D721Med (cell line): ENCODE measurements around the gene CPN2.

Experiments used
- DNase-seq: peaks from one replicate; pipeline ENCODE4 v3.0.0; 2011; ENCODE audit warnings: low spot score; ENCODE audit not compliant: insufficient read length
- FAIRE-seq: peaks from 2 replicates; lab custom pipeline; 2011; peaks lifted over from hg19 to GRCh38; lab: Jason Lieb, UNC
- CTCF ChIP-seq: IDR thresholded peaks from 2 replicates; pipeline ENCODE4 v1.5.1; 2012; ENCODE audit warnings: mild to moderate bottlenecking, control low read depth; ENCODE audit not compliant: insufficient read depth; ENCODE audit errors: missing control alignments

Gene CPN2

GRCh38 chr3:194330160-194330559 lies 21.0 kb downstream of the CPN2 start:
- DNase-seq (no peak), FAIRE-seq (no peak)

GRCh38 chr3:194329583-194329965 lies 21.6 kb downstream of the CPN2 start:
- DNase-seq, result no peak
- FAIRE-seq, result no peak
- TF ChIP-seq CTCF, result no peak

More at GRCh38 chr3:194330160-194330559, 21.0 kb downstream of the CPN2 start:
- TF ChIP-seq CTCF, result no peak

GRCh38 chr3:194328942-194329582 lies 22.1 kb downstream of the CPN2 start:
- TF ChIP-seq CTCF, result no peak
- DNase-seq (no peak), FAIRE-seq (no peak)

GRCh38 chr3:194328053-194328657 lies 23.0 kb downstream of the CPN2 start:
- FAIRE-seq (no peak), DNase-seq (no peak)
- TF ChIP-seq CTCF, result no peak

- no peak for DNase-seq
- TF ChIP-seq CTCF, result no peak
- no peak for FAIRE-seq
Measured at GRCh38 chr3:194327218-194328052, 23.7 kb downstream of the CPN2 start.

- FAIRE-seq, result no peak
- DNase-seq, result no peak
- TF ChIP-seq CTCF, result no peak
Measured at GRCh38 chr3:194326968-194327217, 24.2 kb downstream of the CPN2 start.
